ENCODE measurements around the gene POLK.

DNA sequence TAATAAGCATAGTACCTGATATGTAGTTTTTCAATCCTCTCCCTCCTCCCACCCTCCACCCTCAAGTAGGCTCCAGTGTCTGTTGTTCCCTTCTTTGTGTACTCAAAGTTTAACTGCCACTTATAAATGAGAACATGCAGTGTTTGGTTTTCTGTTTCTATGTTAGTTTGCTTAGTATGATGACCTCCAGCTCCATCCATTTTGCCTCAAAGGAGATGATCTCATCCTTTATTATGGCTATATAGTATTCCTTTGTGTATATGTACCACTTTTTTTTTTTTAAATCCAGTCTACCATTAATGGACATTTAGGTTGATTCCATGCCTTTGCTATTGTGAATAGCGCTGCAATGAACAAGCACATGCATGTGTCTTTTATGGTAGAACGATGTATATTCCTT lies 20.5 kb downstream of the POLK start:
- TF ChIP-seq, protein P1, sequence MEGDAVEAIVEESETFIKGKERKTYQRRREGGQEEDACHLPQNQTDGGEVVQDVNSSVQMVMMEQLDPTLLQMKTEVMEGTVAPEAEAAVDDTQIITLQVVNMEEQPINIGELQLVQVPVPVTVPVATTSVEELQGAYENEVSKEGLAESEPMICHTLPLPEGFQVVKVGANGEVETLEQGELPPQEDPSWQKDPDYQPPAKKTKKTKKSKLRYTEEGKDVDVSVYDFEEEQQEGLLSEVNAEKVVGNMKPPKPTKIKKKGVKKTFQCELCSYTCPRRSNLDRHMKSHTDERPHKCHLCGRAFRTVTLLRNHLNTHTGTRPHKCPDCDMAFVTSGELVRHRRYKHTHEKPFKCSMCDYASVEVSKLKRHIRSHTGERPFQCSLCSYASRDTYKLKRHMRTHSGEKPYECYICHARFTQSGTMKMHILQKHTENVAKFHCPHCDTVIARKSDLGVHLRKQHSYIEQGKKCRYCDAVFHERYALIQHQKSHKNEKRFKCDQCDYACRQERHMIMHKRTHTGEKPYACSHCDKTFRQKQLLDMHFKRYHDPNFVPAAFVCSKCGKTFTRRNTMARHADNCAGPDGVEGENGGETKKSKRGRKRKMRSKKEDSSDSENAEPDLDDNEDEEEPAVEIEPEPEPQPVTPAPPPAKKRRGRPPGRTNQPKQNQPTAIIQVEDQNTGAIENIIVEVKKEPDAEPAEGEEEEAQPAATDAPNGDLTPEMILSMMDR (IDR thresholded peaks at IDR 0.05): no peak
- no peak for TF ChIP-seq POLR2A (IDR thresholded peaks at IDR 0.05)

Measured in breast epithelium (tissue), 3 donors.